Testis (tissue), 3 donors: ENCODE data around the gene CYS1. TPM values are rescaled to one million over a fixed set of nuclear protein-coding genes. Genes with fewer than 3 reads are reported as not detected.

Source experiments
- DNase-seq: peaks from one replicate; pipeline ENCODE4 v3.0.0-alpha.2; 2019
- H3K27ac ChIP-seq, 2 donors: fragments of 200-600 bp; sonication (generic); one replicate each; pipeline ENCODE4 v1.5.1; 2019
- H3K27me3 ChIP-seq: fragments of 200-600 bp; sonication (generic); one replicate; pipeline ENCODE4 v1.5.1; 2019
- H3K36me3 ChIP-seq: fragments of 200-600 bp; sonication (generic); one replicate; pipeline ENCODE4 v1.5.1; 2017; ENCODE audit warnings: low read depth; ENCODE audit errors: missing control alignments
- H3K4me1 ChIP-seq: fragments of 200-600 bp; sonication (generic); one replicate; pipeline ENCODE4 v1.5.1; 2019
- H3K4me3 ChIP-seq, 2 donors: fragments of 200-600 bp; sonication (generic); one replicate each; pipeline ENCODE4 v1.5.1; 2017 to 2019
- H3K9me3 ChIP-seq: fragments of 200-600 bp; sonication (generic); one replicate; pipeline ENCODE4 v1.5.1; 2017
- CTCF ChIP-seq, 3 experiments: fragments of 450-650 bp in 2 of 3; fragments of 200-600 bp in 1 of 3; sonication (generic) in 1 of 3; IDR thresholded peaks; one replicate each; pipeline ENCODE4 v1.5.1; 2016 to 2019; ENCODE audit warnings: antibody characterized with exemption in 3 of 3, mild to moderate bottlenecking in 2 of 3, moderate library complexity in 1 of 3
- POLR2A ChIP-seq: fragments of 450-650 bp; IDR thresholded peaks from one replicate; pipeline ENCODE4 v1.6.1; 2017; ENCODE audit warnings: antibody characterized with exemption, mild to moderate bottlenecking, moderate library complexity
- WGBS, 2 donors: methylation state at CpG; one replicate each; pipeline ENCODE4 v1.1.5; 2018; 5-methylcytosine and 5-hydroxymethylcytosine counted together
- intact Hi-C: fragments of 100-400 bp; cut with DNase I; formaldehyde crosslinking; loops from one replicate; pipeline ENCODE4 v1.15.1; 2023; ENCODE audit warnings: low total_unique reads
- polyA plus RNA-seq: library from polyadenylated mRNA; stranded (reverse); fragments of 350-450 nt; fragmentation: Illumina TruSeq; extraction: RNeasy Lipid Tissue Mini Kit (QIAGEN cat#74804); gene quantifications from one replicate; pipeline ENCODE4 v1.2.3, GENCODE V29; 2014; ENCODE audit warnings: low read depth, low replicate concordance; ENCODE audit not compliant: insufficient read depth
- total RNA-seq, 2 donors: library from RNA; depleted of rRNA; stranded (reverse); fragments of >200 nt; gene quantifications; one replicate each; pipeline ENCODE4 v1.2.3, GENCODE V29; 2016

The CYS1 gene
- total and polyA plus RNA-seq, 3 donors from 2014 or later, result 3.7 to 5.5 (median 4.3) TPM

GRCh38 chr2:10064932-10065772, 15.1 kb downstream of the CYS1 start:
- H3K36me3 ChIP-seq, result no peaks in the 10 kb centered on the region
- no peaks in the 10 kb centered on the region for H3K27me3 ChIP-seq
- H3K4me3 ChIP-seq, result no peak overlapping the region
- WGBS, 2 donors, result 88 to 90% methylated on average over 14 to 18 of the region's 18 CpGs
- no peak for DNase-seq
- intact Hi-C loops, result no loop called here
- H3K4me1 ChIP-seq, result peaks cover 5% of the 10 kb centered on the region
- H3K9me3 ChIP-seq, result no peaks in the 10 kb centered on the region
- TF ChIP-seq POLR2A (no peak), CTCF (IDR thresholded peaks at IDR 0.05) (no peak)
- H3K27ac ChIP-seq, result no peak overlapping the region

- Histone ChIP-seq H3K4me3 (no peak overlapping the region), H3K9me3 (no peaks in the 10 kb centered on the region), H3K27ac (no peak overlapping the region), H3K4me1 (peaks cover 5% of the 10 kb centered on the region), H3K36me3 (no peaks in the 10 kb centered on the region), H3K27me3 (no peaks in the 10 kb centered on the region)
- WGBS, 2 donors, result 93 to 94% methylated on average over 7 to 9 of the region's 9 CpGs
- DNase-seq, result no peak
- no peak for TF ChIP-seq CTCF (IDR thresholded peaks at IDR 0.05)
- no peak for TF ChIP-seq POLR2A
- intact Hi-C loops, result no loop called here
Measured at GRCh38 chr2:10063566-10063965, 16.6 kb downstream of the CYS1 start.

- H3K36me3 ChIP-seq, result no peaks in the 10 kb centered on the region
- H3K4me1 ChIP-seq, result peaks cover 7% of the 10 kb centered on the region
- no peak for TF ChIP-seq CTCF (IDR thresholded peaks at IDR 0.05)
- TF ChIP-seq POLR2A, result no peak
- 58 to 79% methylated on average over 5 to 10 of the region's 10 CpGs for WGBS, 2 donors
- intact Hi-C loops, result no loop called here
- no peaks in the 10 kb centered on the region for H3K9me3 ChIP-seq
- H3K4me3 ChIP-seq, result no peak overlapping the region
- H3K27me3 ChIP-seq, result no peaks in the 10 kb centered on the region
- H3K27ac ChIP-seq, result no peak overlapping the region
- DNase-seq, result no peak
Measured at GRCh38 chr2:10062931-10063365, 17.3 kb downstream of the CYS1 start.

DNA sequence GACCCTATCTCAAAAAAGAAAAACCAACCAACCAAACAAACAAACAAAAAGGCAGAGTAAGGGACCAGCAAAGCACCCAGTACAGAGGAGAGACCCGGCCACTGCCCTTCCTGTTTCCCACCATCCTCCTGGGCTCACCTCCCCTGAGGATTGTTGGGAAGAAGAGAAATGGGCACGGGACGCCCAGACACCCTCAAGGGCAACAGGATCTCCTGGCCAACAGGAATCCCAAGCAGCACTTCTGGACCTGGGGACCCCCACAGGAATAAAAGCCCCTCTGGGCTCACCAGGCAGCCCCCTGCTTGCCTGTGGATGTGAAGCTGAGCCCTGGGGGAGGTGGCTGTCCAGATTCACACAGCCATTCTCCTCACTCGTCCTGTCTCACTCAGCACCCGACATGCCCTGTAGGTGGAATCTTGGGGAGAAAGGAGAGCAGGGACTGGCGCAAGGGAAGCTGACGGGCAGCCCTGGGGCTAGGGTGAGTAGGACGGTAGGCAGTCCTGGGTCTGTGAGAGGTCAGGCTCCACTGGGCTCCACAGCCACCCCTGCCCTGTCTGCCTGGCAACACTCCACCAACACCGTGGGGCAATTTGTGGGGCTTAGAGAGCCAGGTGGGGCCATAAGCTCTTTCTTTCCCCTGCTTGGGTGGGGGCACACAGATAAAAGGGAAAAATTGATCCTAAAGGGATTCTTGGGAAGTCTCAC, 18.8 kb downstream of the CYS1 start:
- TF ChIP-seq POLR2A (no peak), CTCF (IDR thresholded peaks at IDR 0.05) (no peak)
- Histone ChIP-seq H3K27ac (no peak overlapping the region), H3K4me1 (peaks cover 13% of the 10 kb centered on the region), H3K4me3 (no peak overlapping the region), H3K9me3 (no peaks in the 10 kb centered on the region), H3K27me3 (no peaks in the 10 kb centered on the region), H3K36me3 (no peaks in the 10 kb centered on the region)
- intact Hi-C loops, result no loop called here
- no peak for DNase-seq
- WGBS, 2 donors, result 92 to 93% methylated on average over 9 of the region's 9 CpGs
